Right lobe of liver (tissue), 4 donors: ENCODE data around the gene NOS1.

Source experiments
- POLR2A ChIP-seq: fragments of 450-650 bp; IDR thresholded peaks from one replicate; pipeline ENCODE4 v1.6.1; 2017; ENCODE audit warnings: antibody characterized with exemption, mild to moderate bottlenecking
- TF ChIP-seq, protein P1 (sequence below), 4 donors: fragments of 200-600 bp in 3 of 4; fragments of 450-650 bp in 1 of 4; IDR thresholded peaks; one replicate each; pipeline versions ENCODE4 v1.5.1 to v1.8.0; 2016 to 2022; ENCODE audit warnings: antibody characterized with exemption in 4 of 4, mild to moderate bottlenecking in 2 of 4
- donor health status: DM: no; HTN: no; CAD: no.
- donor health status: DM: no; HTN: no; CAD: no.
- donor health status: DM: no; HTN: yes; CAD: no.

DNA sequence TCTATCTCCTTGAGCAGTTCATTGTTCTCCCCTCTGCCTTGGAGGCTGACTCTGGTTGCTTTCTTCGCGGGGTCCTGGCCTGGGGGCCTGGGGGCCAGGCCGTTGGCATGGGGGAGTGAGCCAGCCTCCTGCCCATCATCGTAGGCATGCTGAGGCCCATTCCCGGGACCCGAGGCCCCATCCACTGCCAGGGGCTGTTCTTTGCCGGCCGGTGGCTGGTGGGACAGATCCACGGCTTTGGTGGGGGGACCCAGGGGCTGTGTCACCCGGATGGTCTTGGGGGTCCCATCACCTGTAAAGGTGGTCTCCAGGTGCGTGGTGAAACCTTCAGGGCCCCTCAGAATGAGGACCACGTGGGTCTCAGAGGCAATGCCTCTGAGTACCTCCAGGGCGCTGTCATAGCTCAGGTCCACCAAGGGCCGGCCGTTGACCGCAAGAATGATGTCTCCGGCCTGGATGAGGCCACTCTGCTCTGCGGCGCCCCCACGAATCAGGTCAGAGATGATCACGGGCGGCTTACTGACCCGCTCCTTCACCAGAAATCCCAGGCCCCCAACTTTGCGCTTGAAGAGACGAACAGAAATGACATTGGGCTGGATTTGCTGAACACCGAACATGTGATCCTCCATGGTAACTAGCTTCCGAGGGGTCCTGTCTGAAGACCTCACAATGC, 30.8 kb downstream of the NOS1 start:
- TF ChIP-seq, protein P1, sequence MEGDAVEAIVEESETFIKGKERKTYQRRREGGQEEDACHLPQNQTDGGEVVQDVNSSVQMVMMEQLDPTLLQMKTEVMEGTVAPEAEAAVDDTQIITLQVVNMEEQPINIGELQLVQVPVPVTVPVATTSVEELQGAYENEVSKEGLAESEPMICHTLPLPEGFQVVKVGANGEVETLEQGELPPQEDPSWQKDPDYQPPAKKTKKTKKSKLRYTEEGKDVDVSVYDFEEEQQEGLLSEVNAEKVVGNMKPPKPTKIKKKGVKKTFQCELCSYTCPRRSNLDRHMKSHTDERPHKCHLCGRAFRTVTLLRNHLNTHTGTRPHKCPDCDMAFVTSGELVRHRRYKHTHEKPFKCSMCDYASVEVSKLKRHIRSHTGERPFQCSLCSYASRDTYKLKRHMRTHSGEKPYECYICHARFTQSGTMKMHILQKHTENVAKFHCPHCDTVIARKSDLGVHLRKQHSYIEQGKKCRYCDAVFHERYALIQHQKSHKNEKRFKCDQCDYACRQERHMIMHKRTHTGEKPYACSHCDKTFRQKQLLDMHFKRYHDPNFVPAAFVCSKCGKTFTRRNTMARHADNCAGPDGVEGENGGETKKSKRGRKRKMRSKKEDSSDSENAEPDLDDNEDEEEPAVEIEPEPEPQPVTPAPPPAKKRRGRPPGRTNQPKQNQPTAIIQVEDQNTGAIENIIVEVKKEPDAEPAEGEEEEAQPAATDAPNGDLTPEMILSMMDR (IDR thresholded peaks at IDR 0.05): no peak
- TF ChIP-seq POLR2A: no peak
